ENCODE data around the gene AIFM2.
A peak's percentile ranks its signal among the peaks of the same experiment; 100 is the strongest.

Gene AIFM2

DNA sequence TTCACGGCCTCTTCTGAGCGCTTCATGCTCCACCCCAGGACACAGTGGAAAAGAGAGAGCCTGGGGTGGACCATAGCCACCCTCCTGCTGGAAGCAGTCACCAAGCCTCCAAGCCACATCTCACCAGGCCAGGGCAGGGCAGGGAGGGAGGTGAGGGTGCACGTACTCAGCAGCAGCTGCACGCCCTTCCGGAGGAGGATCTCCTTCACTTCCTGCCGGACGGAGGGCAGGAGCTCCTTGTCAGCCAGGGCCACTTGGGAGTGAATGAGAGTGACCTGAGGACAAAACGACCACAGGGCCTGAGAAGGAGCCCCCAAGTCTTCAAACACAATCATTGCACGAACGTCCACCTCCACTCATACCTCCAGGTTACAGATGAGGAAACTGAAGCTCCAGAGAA lies 15.0 kb downstream of the AIFM2 start:
- Histone ChIP-seq H3K27ac (no peak overlapping the region), H2AFZ (ENCODE audit: low read depth) (no peak overlapping the region), H3K4me2 (no peak overlapping the region), H3K36me3 (ENCODE audit: insufficient read depth) (no peaks in the 10 kb centered on the region), H4K20me1 (ENCODE audit: insufficient read depth) (no peaks in the 10 kb centered on the region), H3K4me1 (ENCODE audit: low read depth, poor library complexity, severe bottlenecking) (no peaks in the 10 kb centered on the region), H3K9ac (no peak overlapping the region), H3K79me2 (ENCODE audit: insufficient read depth, low read depth) (no peaks in the 10 kb centered on the region), H3K4me3 (IDR thresholded peaks at IDR 0.05; ENCODE audit: insufficient read depth, low read depth, low read length) (no peak overlapping the region), H3K27me3 (ENCODE audit: insufficient read depth, low read depth) (no peaks in the 10 kb centered on the region)
- TF ChIP-seq, protein P1, sequence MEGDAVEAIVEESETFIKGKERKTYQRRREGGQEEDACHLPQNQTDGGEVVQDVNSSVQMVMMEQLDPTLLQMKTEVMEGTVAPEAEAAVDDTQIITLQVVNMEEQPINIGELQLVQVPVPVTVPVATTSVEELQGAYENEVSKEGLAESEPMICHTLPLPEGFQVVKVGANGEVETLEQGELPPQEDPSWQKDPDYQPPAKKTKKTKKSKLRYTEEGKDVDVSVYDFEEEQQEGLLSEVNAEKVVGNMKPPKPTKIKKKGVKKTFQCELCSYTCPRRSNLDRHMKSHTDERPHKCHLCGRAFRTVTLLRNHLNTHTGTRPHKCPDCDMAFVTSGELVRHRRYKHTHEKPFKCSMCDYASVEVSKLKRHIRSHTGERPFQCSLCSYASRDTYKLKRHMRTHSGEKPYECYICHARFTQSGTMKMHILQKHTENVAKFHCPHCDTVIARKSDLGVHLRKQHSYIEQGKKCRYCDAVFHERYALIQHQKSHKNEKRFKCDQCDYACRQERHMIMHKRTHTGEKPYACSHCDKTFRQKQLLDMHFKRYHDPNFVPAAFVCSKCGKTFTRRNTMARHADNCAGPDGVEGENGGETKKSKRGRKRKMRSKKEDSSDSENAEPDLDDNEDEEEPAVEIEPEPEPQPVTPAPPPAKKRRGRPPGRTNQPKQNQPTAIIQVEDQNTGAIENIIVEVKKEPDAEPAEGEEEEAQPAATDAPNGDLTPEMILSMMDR (conservative IDR thresholded peaks at IDR 0.05; ENCODE audit: low read depth, low read length), result no peak

DNA sequence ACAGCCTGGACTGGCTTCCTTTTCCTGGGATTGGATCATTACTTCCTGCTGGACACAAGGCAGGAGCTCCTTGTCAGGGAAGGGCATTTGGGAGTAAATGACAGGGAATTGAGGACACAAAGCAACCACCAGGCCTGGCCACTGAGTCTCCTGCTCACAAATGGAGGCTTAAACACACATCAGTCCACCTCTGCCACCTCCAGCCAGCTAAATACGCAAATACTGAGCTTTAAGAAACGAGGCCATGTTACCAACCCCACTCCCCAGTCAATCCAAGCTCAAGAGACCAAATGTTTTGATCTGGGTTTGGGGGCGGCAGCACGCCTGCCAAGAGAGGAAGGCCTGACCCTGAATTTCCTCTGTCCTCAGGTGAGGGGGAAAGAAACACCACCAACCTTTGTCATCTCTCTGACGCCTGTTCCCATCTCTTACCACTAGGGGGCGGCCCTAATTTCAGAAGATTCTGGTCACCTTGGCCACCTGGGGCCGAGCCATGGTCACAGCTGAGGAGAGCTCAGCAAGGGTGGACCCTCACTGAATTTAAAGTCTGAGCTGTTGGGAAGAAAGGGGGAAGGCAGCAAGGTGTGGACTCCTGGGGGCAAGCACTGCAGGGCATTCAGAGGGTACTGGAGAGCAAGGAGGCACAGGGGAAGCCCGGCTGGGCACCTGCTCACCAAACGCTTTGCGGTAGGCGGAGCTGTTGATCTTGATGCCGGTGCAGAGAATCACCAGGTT lies 16.5 kb downstream of the AIFM2 start:
- Histone ChIP-seq H3K36me3 (ENCODE audit: insufficient read depth) (no peaks in the 10 kb centered on the region), H4K20me1 (ENCODE audit: insufficient read depth) (no peaks in the 10 kb centered on the region), H3K4me2 (no peak overlapping the region), H2AFZ (ENCODE audit: low read depth) (no peak overlapping the region), H3K4me3 (IDR thresholded peaks at IDR 0.05; ENCODE audit: insufficient read depth, low read depth, low read length) (no peak overlapping the region), H3K27me3 (ENCODE audit: insufficient read depth, low read depth) (no peaks in the 10 kb centered on the region), H3K4me1 (ENCODE audit: low read depth, poor library complexity, severe bottlenecking) (peaks cover 4% of the 10 kb centered on the region), H3K27ac (no peak overlapping the region), H3K79me2 (ENCODE audit: insufficient read depth, low read depth) (no peaks in the 10 kb centered on the region), H3K9ac (no peak overlapping the region)
- TF ChIP-seq, protein P1 (conservative IDR thresholded peaks at IDR 0.05; ENCODE audit: low read depth, low read length), result peak; percentile 95

DNA sequence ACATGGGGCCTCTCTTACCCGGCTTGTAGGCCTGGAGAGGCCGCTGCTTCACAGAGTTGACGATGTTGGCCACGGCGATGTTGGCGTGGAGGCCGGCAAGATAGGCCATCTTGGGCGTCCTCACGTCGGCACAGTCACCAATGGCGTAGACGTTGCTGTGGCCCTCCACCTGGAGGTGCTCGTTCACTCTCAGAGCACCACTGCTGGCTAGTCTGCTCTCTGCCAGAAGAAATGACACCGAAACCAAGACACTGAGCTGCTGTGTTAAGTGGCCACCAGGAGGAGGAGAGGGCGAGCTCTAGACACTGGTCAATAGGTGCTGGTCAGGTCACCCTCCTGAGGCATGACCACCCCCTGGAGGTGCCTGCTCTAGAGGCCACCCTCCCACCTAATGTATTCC lies 17.7 kb downstream of the AIFM2 start:
- no peaks in the 10 kb centered on the region for H3K36me3 ChIP-seq (ENCODE audit: insufficient read depth)

DNA sequence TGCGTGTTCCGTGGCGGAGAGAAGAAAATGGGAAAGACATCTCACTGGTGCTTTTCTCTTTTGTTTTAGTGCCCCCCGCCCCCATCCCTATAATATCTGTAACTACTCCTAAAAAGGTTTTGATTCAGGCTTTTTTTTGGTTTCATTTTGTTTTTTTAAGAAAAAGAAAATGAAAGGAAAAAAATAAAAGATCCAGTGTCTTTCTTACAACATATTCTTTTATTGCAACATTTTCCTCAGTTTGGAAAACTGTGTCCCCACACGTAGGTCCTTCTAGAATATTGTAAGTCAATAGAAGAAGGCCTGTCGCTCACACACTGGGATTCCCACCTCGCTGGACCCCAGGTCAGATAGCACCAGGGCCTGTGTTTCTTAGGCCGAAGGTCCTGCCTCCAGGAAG lies 20.6 kb downstream of the AIFM2 start:
- TF ChIP-seq, protein P1 (conservative IDR thresholded peaks at IDR 0.05; ENCODE audit: low read depth, low read length), result no peak
- H3K27ac ChIP-seq, result no peak overlapping the region

More for the DNA sequence above, 17.7 kb downstream of the AIFM2 start:
- no peak overlapping the region for H3K27ac ChIP-seq
- no peaks in the 10 kb centered on the region for H3K79me2 ChIP-seq (ENCODE audit: insufficient read depth, low read depth)
- H3K27me3 ChIP-seq (ENCODE audit: insufficient read depth, low read depth), result no peaks in the 10 kb centered on the region
- TF ChIP-seq, protein P1 (conservative IDR thresholded peaks at IDR 0.05; ENCODE audit: low read depth, low read length), result no peak
- no peak overlapping the region for H2AFZ ChIP-seq (ENCODE audit: low read depth)
- peaks cover 4% of the 10 kb centered on the region for H3K4me1 ChIP-seq (ENCODE audit: low read depth, poor library complexity, severe bottlenecking)
- H3K4me3 ChIP-seq (IDR thresholded peaks at IDR 0.05; ENCODE audit: insufficient read depth, low read depth, low read length), result no peak overlapping the region
- H3K4me2 ChIP-seq, result no peak overlapping the region
- no peak overlapping the region for H3K9ac ChIP-seq
- H4K20me1 ChIP-seq (ENCODE audit: insufficient read depth), result no peaks in the 10 kb centered on the region

More for the DNA sequence above, 20.6 kb downstream of the AIFM2 start:
- Histone ChIP-seq H4K20me1 (ENCODE audit: insufficient read depth) (no peaks in the 10 kb centered on the region), H3K4me2 (no peak overlapping the region), H3K4me3 (IDR thresholded peaks at IDR 0.05; ENCODE audit: insufficient read depth, low read depth, low read length) (no peak overlapping the region), H3K4me1 (ENCODE audit: low read depth, poor library complexity, severe bottlenecking) (peaks cover 22% of the 10 kb centered on the region), H3K9ac (no peak overlapping the region), H3K36me3 (ENCODE audit: insufficient read depth) (no peaks in the 10 kb centered on the region), H2AFZ (ENCODE audit: low read depth) (no peak overlapping the region), H3K79me2 (ENCODE audit: insufficient read depth, low read depth) (no peaks in the 10 kb centered on the region), H3K27me3 (ENCODE audit: insufficient read depth, low read depth) (no peaks in the 10 kb centered on the region)
